K562 (cell line): ENCODE results near the gene KCNT1. TPM values are rescaled to one million over a fixed set of nuclear protein-coding genes. Genes with fewer than 3 reads are reported as not detected.

Experiments
- ATAC-seq: fragments of 200-7000 bp; cut with Tn5 transposase; 3 replicates; pipeline ENCODE4 v1.9.1; 2020; ENCODE audit warnings: moderate library complexity
- BruUV-seq: library from RNA; stranded (reverse); fragments of 400-500 nt; replicated peaks from 2 replicates; lab custom pipeline; 2021; lab: Mats Ljungman, UMichigan
- CTCF ChIA-PET: fragments of 300-600 bp; formaldehyde crosslinking; extraction: SDS; loops from one replicate; lab custom pipeline; 2021; ENCODE audit warnings: low intra/inter-chr PET ratio; lab: Yijun Ruan, JAX
- POLR2A ChIA-PET: fragments of 300-600, 350-650 bp; sonication (Branson Sonifier 250); formaldehyde crosslinking; extraction: SDS; loops from one replicate; lab custom pipeline; 2021; ENCODE audit warnings: antibody characterized with exemption, inconsistent platforms; lab: Yijun Ruan, JAX
- DNase-seq, 4 experiments: peaks; one replicate each; pipeline versions ENCODE4 v3.0.0 to v3.0.0-alpha.2; 2011 to 2018; ENCODE audit warnings: low spot score in 3 of 4, mixed read lengths in 3 of 4; ENCODE audit errors: extremely low read depth in 1 of 4
- FAIRE-seq: peaks from 2 replicates; lab custom pipeline; 2011; peaks lifted over from hg19 to GRCh38; lab: Jason Lieb, UNC
- H2AFZ ChIP-seq: 2 replicates; pipeline ENCODE4 v1.6.0; 2011; ENCODE audit warnings: low read depth, low read length, control low read depth, inconsistent platforms
- H3K27ac ChIP-seq: fragments of 200-600 bp; 3 replicates; pipeline ENCODE4 v1.8.0; 2011; ENCODE audit warnings: low read depth, mild to moderate bottlenecking, control low read depth, inconsistent platforms, low read length, moderate library complexity, mixed read lengths; ENCODE audit errors: extremely low read depth
- H3K27me3 ChIP-seq, 2 experiments: fragments of 300-600 bp in 1 of 2; 2 replicates in 1 of 2; 3 replicates in 1 of 2; pipeline versions ENCODE4 v1.6.0 to v1.8.0; 2011; ENCODE audit warnings: inconsistent platforms in 2 of 2, low read length in 2 of 2, mild to moderate bottlenecking in 1 of 2, mixed read lengths in 1 of 2, moderate library complexity in 1 of 2; ENCODE audit not compliant: control insufficient read depth in 2 of 2, insufficient read depth in 2 of 2
- H3K36me3 ChIP-seq: fragments of 300-600 bp; 3 replicates; pipeline ENCODE4 v1.8.0; 2011; ENCODE audit warnings: mild to moderate bottlenecking, low read length, inconsistent platforms; ENCODE audit not compliant: control insufficient read depth, insufficient read depth
- H3K4me1 ChIP-seq, 2 experiments: fragments of 200-600 bp in 1 of 2; replicated peaks in 1 of 2; 2 replicates in 1 of 2; 3 replicates in 1 of 2; pipeline versions ENCODE4 v1.5.1 to v1.8.0; 2011; ENCODE audit warnings: inconsistent platforms in 2 of 2, low read length in 2 of 2, mild to moderate bottlenecking in 1 of 2, mixed read lengths in 1 of 2, moderate library complexity in 1 of 2; ENCODE audit not compliant: control insufficient read depth in 2 of 2, insufficient read depth in 2 of 2
- H3K4me2 ChIP-seq: 2 replicates; pipeline ENCODE4 v1.6.1; 2011; ENCODE audit warnings: low read length, control low read depth, inconsistent platforms, mixed read lengths; ENCODE audit not compliant: insufficient read depth
- H3K4me3 ChIP-seq: fragments of 200-600 bp; sonication (generic), shearing (Covaris generic); 2 replicates; pipeline ENCODE4 v1.5.1; 2016; ENCODE audit warnings: control low read depth, inconsistent platforms
- H3K79me2 ChIP-seq: fragments of 200-600 bp; 3 replicates; pipeline ENCODE4 v1.8.0; 2011; ENCODE audit warnings: low read length, inconsistent platforms; ENCODE audit not compliant: control insufficient read depth, insufficient read depth
- H3K9ac ChIP-seq, 2 experiments: 2 replicates each; pipeline versions ENCODE4 v1.6.0 to v1.6.1; 2011; ENCODE audit warnings: low read depth in 2 of 2, low read length in 2 of 2, control low read depth in 1 of 2, inconsistent platforms in 1 of 2, mild to moderate bottlenecking in 1 of 2, mixed read lengths in 1 of 2; ENCODE audit not compliant: insufficient read depth in 1 of 2
- H3K9me1 ChIP-seq: one replicate; pipeline ENCODE4 v1.6.0; 2011; ENCODE audit warnings: inconsistent platforms, mild to moderate bottlenecking, low read length, moderate library complexity; ENCODE audit not compliant: control insufficient read depth, insufficient read depth
- H3K9me3 ChIP-seq: replicated peaks from 2 replicates; pipeline ENCODE4 v1.5.1; 2011; ENCODE audit warnings: low read depth, low read length, inconsistent platforms; ENCODE audit not compliant: control insufficient read depth, insufficient read depth
- H4K20me1 ChIP-seq: replicated peaks from 2 replicates; pipeline ENCODE4 v1.6.1; 2011; ENCODE audit warnings: low read length, inconsistent platforms, mixed read lengths; ENCODE audit not compliant: control insufficient read depth, insufficient read depth
- CAMTA2 ChIP-seq: fragments of 250-450 bp; sonication (Bioruptor Pico); conservative IDR thresholded peaks from 2 replicates; pipeline ENCODE4 v1.5.1; 2022
- NCOA6 ChIP-seq: fragments of 450-650 bp; IDR thresholded peaks from 2 replicates; pipeline ENCODE4 v1.6.1; 2017; ENCODE audit warnings: mild to moderate bottlenecking
- WGBS: fragments of 100-300 bp; shearing (Covaris generic); methylation state at CpG from one replicate; pipeline ENCODE4 v1.1.6; 2016; ENCODE audit warnings: low coverage, mixed read lengths; ENCODE audit not compliant: insufficient coverage; ENCODE audit errors: missing lambda C conversion rate; 5-methylcytosine and 5-hydroxymethylcytosine counted together
- in situ Hi-C: fragments of 300-500 bp; cut with MboI; formaldehyde crosslinking; loops from 4 replicates; pipeline ENCODE4 v1.15.0; 2018; ENCODE audit warnings: inconsistent platforms, mixed read lengths
- intact Hi-C: fragments of 100-400 bp; cut with micrococcal nuclease; formaldehyde crosslinking; loops from 2 replicates; pipeline ENCODE4 v1.14.2; 2022
- polyA plus RNA-seq, 8 experiments: library from polyadenylated mRNA; depleted of rRNA in 4 of 8; stranded (reverse) in 5 of 8; unstranded in 3 of 8; fragments of >200 nt; fragmentation: Nextera tagmentation in 2 of 8; fragmentation: Illumina TruSeq in 1 of 8; extraction: Ambion mirVana in 2 of 8; extraction: Trizol in 1 of 8; gene quantifications; 2 replicates each; pipeline versions ENCODE4 v1.2.1 to v1.2.3, GENCODE V29; 2011 to 2014; ENCODE audit warnings: inconsistent platforms in 1 of 8, missing spikeins in 1 of 8
- total RNA-seq, 7 experiments: library from RNA; depleted of rRNA in 6 of 7; stranded (reverse); fragments of >200 nt in 6 of 7; fragmentation: Illumina TruSeq in 2 of 7; extraction: Trizol in 2 of 7; gene quantifications; 2 replicates each; pipeline versions ENCODE4 v1.2.1 to v1.2.3, GENCODE V29; 2011 to 2021; ENCODE audit warnings: low replicate concordance in 1 of 7
- TF ChIP-seq, protein P1 (sequence below): sonication (generic); formaldehyde crosslinking; IDR thresholded peaks from 2 replicates; pipeline ENCODE4 v1.5.0; 2020; ENCODE audit warnings: missing genetic modification reagents
- TF ChIP-seq, protein P2 (sequence below): sonication (generic); formaldehyde crosslinking; IDR thresholded peaks from 2 replicates; pipeline ENCODE4 v1.8.1; 2023; ENCODE audit warnings: mild to moderate bottlenecking, missing genetic modification reagents, moderate library complexity

KCNT1 gene
- total and polyA plus RNA-seq, 9 of the 15 experiments (the other 6 are each of a cell fraction or from before 2014, with no cell fraction given): 0.05 TPM; not detected in 8

DNA sequence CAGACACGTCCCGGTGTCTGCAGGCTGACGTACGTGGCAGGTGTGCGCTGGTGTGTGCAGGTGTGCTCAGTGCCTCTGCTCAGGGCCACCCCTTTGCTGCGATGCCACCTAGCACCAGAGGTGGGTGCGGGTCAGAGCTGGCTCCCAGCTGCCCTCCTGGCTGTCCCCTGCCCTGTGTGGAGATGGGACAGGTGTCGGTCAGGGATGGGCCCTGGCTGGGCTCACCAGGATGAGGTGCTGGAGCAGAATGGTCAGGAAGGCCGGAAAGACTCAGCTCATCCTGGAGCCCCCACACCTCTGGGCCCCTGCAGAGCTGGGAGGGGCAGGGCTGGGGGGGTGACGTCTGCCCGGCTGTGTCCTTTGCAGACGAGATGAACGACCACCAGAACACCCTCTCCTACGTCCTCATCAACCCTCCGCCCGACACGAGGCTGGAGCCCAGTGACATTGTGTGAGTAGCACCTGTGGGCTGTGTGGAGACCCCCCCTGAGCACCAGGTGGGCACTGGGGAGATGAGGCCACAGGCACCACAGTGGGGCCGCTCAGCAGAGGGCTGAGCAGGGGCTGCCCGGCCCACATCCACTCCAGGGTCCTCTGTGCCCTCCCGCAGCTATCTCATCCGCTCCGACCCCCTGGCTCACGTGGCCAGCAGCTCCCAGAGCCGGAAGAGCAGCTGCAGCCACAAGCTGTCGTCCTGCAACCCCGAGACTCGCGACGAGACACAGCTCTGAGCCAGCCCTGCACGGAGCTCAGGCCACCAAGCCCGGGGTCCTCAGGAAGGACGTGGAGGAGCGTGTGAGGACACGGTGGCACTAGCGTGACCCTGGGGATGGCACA lies 89.7 kb downstream of the KCNT1 start:
- ATAC-seq: no peak
- Histone ChIP-seq H3K9me1 (no peaks in the 10 kb centered on the region), H3K27me3 (peaks cover 38 to 80% of the 10 kb centered on the region in 2 experiments), H2AFZ (no peak overlapping the region), H3K9me3 (no peaks in the 10 kb centered on the region), H3K4me1 (peaks cover 3 to 63% of the 10 kb centered on the region in 2 experiments; a peak in 3 of 5 replicates), H3K36me3 (no peaks in the 10 kb centered on the region), H4K20me1 (peaks cover 11% of the 10 kb centered on the region), H3K79me2 (no peaks in the 10 kb centered on the region), H3K4me3 (no peak overlapping the region), H3K9ac (peak overlapping the region in 1 of 2 experiments; percentile 61; a peak in 2 of 4 replicates), H3K27ac (no peak overlapping the region), H3K4me2 (no peak overlapping the region)
- in situ Hi-C loops: loop anchor here (10.0 kb wide), 1 partner anchor 483 kb away; no protein-coding TSS in a partner anchor
- no peak for FAIRE-seq
- peak in 1 of 4 experiments; percentile 10 for DNase-seq
- no TSS peak for BruUV-seq
- 12% methylated on average over 32 of the region's 35 CpGs for WGBS
- ChIA-PET POLR2A (interaction anchor here (0.6 kb wide), 1 partner anchor 38 kb away, joined by 4 read pairs; no protein-coding TSS in a partner anchor), CTCF (no interaction called here)
- TF ChIP-seq NCOA6 (no peak), CAMTA2 (CRISPR knock-in tag) (no peak)
- TF ChIP-seq, protein P1, sequence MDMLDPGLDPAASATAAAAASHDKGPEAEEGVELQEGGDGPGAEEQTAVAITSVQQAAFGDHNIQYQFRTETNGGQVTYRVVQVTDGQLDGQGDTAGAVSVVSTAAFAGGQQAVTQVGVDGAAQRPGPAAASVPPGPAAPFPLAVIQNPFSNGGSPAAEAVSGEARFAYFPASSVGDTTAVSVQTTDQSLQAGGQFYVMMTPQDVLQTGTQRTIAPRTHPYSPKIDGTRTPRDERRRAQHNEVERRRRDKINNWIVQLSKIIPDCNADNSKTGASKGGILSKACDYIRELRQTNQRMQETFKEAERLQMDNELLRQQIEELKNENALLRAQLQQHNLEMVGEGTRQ (CRISPR knock-in tag): 0 out of 2 replicates have a peak, but pooled peaks have one; percentile 20
- TF ChIP-seq, protein P2, sequence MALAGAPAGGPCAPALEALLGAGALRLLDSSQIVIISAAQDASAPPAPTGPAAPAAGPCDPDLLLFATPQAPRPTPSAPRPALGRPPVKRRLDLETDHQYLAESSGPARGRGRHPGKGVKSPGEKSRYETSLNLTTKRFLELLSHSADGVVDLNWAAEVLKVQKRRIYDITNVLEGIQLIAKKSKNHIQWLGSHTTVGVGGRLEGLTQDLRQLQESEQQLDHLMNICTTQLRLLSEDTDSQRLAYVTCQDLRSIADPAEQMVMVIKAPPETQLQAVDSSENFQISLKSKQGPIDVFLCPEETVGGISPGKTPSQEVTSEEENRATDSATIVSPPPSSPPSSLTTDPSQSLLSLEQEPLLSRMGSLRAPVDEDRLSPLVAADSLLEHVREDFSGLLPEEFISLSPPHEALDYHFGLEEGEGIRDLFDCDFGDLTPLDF (CRISPR knock-in tag): no peak
- intact Hi-C loops: loop anchor here (5.0 to 10.0 kb wide), 3 partner anchors 87 to 351 kb away; partner anchors contain the start of gene KCNT1
